T-helper 9 cell (primary cell): Measurements from ENCODE around the gene SAMMSON.

Experiments
- DNase-seq: peaks from one replicate; pipeline ENCODE4 v3.0.0-alpha.2; 2020

SAMMSON gene

DNA sequence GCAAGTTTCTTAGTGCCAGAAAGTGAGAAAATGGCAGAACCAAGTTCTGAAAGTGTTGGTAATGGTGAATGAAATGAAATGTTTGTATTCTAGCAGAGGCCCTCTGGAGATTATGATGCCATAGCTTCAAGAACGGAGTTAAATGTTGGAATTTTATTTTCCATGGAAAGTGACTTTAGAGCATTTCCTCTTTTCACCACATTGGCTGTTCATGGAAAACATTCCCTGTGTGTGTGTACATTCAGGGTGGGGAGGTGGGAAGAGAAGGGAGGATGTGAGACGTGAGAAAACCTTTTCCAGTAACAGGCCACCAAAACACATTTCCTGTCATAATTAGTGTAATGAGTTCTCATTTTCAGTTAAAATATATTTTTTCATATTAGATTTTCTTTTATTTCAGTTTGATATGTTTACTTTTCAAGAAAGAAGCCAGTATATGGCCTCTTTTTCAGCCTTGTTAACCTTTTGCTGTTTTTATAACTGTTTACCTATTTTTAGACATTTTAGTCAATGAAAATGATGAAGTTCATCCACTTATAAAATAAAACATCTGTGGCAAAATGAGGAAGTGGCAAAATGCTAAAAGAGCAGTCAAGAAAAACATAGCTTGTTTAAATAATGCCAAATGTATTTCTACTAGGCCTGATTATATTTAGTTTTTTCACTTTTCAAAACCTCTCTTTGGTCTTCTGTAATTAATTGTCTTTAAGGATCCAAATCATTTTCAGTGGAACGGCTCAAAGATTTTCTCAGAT, 21.6 kb downstream of the SAMMSON start:
- DNase-seq: no peak

DNA sequence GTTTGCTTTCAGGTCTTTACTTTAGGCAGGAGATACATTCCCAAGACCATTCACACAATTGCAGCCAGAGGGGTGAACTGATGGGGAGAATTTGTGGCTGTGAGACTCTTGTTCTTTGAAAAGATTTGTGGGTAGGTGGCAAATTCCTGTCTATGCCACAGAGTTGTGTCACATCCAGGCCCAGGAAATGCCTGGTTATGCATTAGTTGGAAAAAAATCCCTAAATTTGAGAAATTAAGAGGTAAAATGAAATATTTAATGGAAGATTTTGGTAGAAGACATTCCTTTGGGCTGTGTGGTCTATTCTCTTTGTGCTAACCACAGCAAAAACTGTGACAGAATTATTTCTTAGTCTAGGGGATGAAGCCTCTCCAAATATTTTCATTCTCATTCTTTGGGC, 28.8 kb downstream of the SAMMSON start:
- no peak for DNase-seq

DNA sequence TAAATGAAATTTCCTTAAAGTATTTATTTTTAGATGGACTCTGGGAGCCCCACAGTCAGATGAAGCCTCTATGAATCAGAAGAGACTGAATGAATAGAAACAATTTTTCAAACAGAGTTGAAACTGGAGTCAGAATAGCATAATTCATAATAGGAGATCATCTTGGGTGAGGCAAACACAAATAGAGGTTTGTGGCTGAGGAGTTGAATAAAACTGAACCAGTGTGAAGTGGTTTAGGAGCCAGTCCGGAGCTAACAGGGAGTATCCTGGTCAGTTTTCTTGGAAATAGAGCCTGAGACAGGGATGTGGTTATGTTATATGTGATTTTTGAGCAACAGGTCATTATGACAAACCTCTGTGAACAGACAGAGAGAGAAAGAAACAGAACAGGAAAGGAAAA, 39.2 kb downstream of the SAMMSON start:
- DNase-seq: no peak

DNA sequence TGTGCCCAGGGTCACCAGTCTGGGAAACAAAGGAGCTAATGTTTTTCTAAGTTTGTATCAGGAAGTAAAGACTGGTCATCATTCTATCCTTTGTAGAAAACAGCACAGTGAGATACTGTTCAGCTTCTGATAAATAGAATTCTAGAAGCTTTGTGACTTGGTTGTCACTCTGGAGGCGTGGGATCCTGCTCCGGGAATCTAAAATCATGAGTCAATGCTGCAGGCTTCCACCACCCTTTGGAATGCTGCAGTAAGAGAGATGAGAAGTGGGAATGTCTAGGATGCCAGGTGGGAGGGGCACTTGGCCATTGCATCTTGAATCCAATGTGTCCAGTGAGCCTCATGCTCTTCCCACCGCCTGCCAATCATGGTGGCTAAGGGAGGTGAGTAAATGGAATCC, 40.9 kb downstream of the SAMMSON start:
- no peak for DNase-seq

DNA sequence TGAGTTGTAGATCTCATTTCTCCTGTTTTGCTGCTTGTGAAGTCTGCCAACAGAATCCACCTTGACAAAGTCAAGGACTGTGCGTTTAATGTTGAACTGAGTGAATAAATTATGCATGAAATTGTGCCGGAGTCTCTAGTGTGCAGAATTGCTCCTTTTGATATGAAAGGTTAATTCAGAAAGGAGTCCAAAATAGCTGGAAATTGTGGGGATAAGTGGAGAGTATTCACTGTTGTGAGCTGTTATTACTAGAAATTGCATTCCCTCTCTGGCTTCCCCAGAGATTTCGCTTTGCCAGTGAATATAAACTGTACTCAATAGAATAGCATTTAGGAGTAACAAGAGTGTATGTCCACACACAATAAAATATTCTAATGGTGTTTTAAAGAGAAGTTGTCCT, 43.1 kb downstream of the SAMMSON start:
- no peak for DNase-seq

DNA sequence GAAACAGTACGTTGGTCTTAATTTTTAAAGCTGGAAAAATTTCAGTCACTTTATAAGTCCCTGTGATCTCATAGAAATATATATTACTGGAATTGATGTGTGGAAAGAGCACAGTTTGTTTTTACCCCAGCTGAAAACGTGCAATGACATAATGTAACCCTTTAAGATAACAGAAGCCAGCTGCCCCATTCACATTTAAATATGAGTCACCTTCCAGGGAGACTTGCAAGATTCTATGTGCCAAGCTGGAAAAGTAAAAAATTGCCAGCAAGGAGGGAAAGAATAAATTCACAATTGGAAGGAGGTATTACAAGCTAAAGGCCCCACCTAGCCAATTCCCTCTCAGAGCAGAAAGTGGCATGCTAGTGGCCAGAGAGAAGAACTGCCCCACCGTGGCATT, 50.2 kb downstream of the SAMMSON start:
- DNase-seq: no peak

DNA sequence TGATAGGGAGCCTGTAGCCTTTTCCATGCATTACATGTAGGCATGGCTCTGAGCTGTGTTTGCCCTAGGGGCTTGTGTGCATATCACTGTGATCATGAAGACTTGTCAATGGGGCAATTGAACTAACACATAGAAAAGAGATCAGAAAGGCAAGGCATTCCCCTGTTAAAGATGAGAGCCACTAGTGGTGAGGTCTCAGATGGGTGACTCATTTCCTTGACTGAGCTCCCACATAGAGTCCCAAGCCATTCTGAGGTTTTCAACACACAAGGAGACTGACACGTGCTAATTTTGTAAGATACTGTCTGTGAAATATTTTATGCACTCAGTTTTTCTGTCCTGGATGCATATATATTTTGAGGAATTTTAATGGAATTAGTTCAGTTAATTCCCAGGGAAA, 53.8 kb downstream of the SAMMSON start:
- DNase-seq: no peak

DNA sequence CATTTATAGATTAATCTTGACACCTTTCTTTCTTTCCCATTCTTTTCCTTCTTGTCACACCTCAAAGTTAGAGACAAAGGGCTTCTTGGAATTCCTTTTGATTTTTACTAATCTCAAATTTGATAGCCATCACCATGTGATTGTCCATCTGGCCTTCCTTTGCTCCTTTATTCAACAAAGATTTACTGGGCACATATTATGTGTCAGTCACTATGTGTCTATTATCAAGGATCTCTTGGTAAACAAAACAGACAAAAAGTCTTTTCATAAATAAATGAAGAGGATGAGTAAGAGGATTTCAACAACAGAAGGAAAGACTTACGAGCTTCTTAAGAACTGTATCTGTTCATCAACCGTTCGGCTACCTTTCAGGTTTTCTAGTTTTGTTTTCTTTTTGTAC, 56.5 kb downstream of the SAMMSON start:
- DNase-seq: no peak

DNA sequence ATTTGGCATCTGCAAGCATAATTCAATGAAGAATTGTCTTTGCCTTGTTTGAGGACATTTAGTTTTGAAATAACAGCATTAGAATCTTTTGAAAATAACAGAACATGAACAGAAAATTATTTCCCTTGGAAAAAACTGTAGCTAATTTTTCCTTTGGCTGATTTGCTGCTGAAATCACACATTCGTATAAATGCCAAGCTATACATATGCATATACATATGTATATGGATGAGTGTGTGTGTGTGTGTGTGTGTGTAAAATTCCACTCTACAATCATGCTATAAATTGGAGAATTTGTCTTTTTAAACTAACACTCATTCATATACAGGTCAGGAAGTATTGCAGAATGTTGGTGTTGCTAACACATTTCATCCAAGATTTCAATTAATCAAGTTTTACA, 57.9 kb downstream of the SAMMSON start:
- no peak for DNase-seq

DNA sequence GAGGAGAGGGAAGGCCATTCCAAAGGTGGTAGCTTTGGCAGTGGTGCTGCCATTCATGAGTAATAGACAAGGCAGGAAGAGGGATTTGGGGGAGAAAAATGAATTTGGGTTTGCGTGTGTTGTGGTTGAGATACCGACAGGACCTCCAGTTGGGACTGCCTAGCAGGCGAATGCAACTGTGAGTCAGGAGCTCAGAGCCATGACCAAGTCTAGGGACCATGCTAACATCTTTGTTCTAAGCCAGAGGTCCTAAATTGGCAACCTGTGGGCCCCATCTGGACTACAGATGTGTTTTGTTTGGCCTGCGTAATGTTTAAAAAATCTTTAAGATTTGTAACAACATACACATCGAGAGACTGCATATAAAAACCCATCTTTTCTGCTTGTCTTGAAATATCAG, 61.6 kb downstream of the SAMMSON start:
- no peak for DNase-seq

DNA sequence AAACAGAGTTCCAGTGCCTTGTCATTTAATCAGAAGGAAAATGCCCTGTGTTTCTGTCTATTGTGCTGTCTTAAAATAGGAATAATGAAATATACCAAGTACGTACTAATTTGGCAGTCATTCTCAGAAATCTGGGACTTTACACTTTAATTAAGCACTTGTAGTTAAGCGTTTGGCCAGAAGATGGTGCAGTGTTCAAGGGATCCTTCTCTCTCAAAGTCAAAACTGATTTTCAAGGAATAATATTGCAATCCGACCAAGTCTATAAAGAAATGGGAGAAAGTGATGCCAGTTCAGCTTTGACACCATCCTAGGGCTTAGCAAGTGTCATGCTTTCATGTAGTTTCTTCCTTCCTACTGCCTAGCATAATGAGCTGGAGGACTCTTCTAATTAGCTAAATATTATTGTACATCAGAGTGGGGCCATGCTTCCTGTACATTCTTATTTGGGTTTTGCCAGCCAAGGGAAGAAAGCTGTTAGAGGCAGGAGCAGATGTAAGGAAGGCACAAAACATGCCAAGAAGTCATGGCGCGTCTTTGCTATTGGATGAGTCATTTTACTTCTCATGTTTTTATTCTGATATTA, 64.8 kb downstream of the SAMMSON start:
- DNase-seq: no peak

DNA sequence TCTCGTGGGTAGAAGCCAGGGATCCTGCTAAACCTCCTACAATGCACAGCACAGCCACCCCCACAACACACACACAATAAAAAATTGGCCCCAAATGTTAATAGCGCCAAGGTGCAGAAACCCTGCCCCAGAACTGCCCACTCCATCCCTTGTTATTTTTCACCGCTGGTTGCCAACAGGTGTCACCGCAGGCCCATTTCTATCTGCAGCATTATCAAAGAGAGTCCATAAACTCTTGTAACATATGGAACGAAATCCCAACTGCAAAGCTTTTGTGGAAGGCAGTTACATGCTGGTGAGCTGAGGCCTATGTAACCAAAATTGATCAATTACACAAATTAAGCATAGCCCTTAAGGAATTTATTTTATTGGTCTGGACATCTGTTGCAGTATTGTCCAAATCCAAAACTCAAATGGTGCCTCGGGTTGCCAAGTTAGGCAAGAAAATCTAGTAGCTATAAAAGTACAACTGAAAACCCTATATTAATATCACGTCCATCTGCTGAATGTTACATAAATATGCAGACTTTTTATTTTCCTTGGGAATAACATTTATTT, 66.2 kb downstream of the SAMMSON start:
- DNase-seq: no peak

DNA sequence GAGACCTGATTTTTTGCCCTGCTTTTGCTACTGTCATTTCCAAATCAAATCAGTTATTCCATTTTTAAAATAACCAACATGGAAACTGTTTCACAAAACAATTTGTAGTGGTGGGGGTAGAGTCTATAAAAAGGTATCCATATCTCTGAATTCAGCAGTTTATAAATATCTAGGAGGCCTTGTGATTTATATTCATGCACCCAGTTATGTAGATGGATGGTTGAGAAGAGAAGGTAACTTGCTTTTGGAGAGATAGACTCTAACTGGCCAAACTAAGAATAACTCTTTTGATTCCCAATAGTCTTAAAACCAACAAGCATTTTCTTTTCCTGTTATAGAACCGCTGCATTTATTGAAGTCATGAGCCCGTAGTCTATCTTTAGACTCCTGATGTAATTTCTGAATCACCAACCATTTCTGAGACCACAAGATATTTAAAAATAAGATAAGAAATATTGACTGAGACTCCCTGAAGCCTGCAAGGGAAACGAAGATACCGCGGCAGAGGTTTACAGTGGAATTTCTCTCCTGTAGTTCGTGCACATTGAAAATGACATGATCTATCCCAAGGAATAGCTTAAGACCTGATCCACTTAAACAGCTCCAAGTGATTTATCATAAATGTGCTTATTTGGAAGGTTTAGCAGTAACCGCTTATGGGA, 68.5 kb downstream of the SAMMSON start:
- DNase-seq: no peak

DNA sequence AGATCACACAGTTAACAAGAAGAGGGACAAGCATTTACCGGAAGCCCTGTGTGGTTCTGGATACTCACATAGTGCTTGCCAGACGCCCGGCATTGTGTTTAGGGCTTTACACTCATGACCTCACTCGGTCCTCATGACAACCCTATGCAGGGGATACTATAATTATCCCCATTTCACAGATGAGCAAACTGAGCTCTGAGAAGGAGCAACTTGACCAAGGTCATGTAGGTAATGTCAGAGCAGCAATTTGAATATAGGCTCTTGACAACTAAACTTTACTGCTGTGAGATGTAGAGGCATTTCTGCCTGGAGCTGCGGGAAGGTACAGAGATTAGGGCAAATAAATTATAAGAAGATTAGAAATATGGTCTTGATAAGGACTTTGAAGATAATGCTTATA, 70.0 kb downstream of the SAMMSON start:
- no peak for DNase-seq

DNA sequence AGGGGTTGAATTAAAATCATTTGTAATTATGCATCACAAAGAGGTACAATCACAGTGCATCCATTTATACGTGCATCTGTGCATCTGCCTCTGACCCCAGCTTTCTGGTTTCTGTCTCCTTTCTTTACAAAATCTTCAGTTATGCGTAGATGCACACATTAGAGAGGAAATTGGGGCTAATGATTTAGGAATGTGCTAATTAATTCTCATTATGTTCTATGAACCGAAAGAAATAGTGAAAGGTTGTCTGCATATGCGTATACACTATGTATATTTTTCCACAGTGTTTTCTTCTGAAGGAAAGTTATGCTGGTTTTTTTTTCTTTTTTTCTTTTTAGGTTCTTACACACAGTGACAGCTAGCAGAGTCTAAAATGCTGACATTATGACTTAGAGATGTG, 71.6 kb downstream of the SAMMSON start:
- DNase-seq: no peak

DNA sequence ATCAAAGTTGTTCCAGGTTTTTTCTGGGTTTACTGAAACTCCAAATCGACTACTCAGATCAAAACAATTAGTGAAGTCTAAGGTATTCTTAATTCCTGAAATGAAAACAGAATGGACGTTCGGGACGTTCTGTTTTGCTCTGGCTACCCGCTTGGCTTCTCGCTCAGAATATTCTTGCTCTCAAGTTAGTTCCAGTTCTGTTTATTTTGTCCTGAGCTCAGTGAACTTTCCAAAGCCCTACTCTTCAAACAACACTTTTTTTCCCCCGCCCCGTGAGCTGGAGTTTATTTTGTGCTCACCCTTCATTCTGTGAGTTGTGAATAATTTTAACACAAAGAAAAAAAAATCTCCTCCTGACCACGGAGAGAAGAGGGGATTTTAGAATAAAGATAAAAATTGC, 72.6 kb downstream of the SAMMSON start:
- no peak for DNase-seq

DNA sequence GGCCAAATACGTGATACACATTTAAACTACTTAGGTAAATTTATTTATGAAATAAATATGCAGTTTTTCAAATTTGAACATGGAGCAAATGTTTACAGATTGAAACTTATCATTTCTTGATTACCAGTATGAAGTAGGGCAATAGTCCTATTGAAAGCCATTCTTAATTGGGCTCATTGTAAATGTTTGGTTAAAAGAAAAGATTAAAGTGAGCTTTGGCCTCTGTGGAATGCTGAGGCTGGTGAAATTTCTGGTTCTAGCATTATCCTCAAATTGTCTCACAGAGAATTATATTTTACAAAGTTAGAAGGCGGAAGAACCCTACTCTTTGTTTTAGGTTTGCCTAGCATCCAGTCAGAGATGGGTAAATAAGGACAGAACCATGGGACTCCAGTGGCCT, 73.2 kb downstream of the SAMMSON start:
- no peak for DNase-seq

DNA sequence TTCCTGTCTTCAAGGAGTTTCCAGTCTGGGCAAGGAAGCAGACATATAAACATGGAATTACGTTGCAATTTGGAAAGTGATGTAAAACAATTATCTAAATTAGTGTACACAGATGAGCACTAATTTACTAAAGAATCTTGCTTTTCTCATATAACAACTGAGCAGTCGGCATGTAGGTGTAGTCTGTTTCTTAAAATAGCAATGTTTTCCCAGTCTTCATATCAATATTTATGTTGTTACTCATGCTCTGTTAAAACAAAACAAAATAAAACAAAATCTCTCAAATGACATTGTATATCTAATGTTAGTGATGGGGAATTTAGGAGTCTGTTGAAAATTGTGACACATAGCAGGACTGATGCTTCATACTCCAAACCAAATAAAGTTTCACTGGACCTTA, 75.6 kb downstream of the SAMMSON start:
- no peak for DNase-seq

DNA sequence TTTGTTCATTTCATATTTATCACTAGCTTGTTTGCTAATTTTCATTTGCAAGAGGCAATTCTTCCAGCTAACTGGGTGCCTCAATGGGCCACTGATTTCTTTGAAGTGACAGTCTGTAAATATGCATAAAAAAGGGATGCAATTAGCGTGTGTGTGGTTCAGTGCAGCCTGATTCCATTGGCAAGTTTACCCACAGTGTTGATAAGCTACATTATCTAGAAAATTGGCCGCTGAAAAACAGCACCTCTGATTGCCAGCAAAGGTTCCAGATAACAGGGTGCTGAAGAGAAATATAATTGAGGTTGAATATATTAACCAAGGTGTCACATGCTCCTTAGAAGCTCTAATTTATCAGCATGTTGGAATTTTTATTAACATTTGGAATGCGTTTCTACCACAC, 76.9 kb downstream of the SAMMSON start:
- no peak for DNase-seq

DNA sequence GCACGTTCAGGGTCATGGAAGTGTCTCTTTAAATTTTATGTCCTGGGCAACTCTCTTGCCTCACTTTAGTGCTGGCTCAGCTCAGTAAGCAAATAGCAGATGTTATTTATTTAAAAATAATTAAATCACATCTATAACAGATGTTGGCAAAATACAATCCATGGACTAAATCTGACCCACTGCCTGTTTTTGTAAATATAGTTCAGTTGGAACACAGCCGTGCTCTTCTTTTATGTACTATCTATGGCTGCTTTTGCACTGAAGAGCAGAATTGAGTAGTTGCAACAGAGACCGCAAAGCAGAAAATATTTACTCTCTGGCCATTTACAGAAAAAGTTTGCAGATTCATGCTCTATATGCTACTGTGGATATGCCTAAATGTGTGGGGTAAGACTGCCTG, 79.2 kb downstream of the SAMMSON start:
- DNase-seq: no peak

DNA sequence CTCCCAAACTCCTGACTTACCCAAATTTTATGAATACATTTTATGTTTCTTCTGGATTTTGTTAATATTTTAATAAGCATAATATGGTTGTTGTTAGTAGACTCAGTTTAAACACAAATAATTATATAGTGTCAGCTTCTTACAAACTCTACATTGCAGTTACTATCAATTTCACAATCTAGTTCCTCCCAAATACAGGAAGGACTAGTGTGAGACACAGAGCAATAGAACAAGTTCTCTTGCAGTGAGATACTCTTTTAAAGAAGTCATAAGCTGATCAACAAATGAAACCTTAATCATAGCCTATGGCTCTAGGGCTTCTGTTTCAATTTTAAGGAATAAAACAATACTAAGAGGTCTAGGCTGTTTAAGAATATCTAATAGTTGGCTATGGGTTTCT, 86.1 kb downstream of the SAMMSON start:
- DNase-seq: no peak

DNA sequence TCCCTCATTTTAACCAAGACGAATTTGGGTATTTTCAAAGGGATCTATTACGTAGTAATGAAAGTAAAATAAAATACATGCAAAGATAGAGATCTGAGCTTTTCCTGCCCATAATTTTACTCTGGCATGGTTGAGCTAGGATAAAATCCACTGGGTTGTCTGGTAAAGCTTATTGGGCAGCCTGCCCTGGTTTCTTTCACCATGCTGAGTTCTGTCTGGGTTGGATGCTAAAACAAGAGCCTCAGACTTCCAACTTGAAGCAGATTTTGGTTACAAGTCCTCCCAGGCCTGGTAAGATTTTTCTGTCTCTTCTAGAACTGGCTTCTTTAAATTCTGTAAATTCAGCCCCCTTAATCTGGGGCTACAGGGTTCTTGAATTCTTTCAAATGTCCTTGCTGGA, 86.8 kb downstream of the SAMMSON start:
- no peak for DNase-seq

DNA sequence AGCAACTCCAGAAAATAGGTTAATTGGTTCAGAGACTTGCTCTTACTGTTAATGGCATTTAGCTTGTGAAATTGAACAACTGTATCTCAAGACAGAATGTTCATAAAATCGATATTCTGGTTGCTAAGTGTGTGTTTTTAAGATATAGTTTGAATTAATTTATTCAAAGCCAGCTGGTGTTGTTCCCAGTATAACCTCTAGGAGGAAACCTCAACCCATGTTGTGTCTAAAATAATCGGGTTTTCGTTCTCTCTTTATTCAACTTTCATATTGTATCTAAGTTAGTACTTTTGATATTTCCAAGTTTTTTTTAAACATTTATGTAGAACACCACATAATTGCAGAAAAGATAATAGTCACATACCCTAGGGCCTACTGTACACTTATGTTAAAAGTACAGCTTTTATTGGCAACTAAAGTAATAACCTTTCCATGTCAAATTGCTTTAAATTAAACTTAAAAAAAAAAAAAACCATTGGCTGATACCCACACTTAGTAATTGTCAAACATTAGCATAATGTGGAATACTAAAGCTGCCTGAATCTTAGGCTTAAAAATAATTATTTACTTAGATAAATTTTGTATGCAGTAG, 90.9 kb downstream of the SAMMSON start:
- DNase-seq: no peak

DNA sequence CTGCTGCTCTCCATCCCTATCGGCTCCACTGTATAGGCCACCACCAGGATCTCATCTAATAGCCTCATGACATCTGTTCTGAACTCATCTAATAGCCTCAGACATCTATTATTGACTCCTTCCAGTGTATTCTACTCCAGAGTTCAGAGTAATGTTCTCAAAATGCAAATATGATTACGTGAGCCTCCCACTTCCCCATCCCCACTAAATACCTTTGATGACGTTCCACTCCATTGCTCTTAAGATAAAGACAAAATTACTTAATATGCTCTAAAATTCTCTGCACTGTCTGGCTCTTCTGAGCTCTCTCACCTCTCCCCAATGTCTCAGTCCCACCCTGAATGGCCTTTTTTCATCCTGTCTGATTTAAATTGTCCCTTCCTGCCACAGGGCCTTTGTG, 94.7 kb downstream of the SAMMSON start:
- no peak for DNase-seq
